HepG2 (cell line): Measurements from ENCODE around the gene TAL2. TPM values are rescaled to one million over a fixed set of nuclear protein-coding genes. Genes with fewer than 3 reads are reported as not detected.
A peak's percentile ranks its signal among the peaks of the same experiment; 100 is the strongest.

Experiments
- ISL2 ChIP-seq: sonication (generic); formaldehyde crosslinking; IDR thresholded peaks from 2 replicates; pipeline ENCODE4 v1.5.0; 2020; ENCODE audit warnings: missing genetic modification reagents
- ISX ChIP-seq: sonication (generic); formaldehyde crosslinking; conservative IDR thresholded peaks from 2 replicates; pipeline ENCODE4 v1.5.0; 2020; ENCODE audit warnings: missing genetic modification reagents
- KAT2B ChIP-seq: fragments of 150-350 bp; IDR thresholded peaks from 2 replicates; pipeline ENCODE4 v1.6.1; 2014; ENCODE audit warnings: low read depth, low read length, borderline replicate concordance
- POLR2AphosphoS5 ChIP-seq: IDR thresholded peaks from 2 replicates; pipeline ENCODE4 v1.6.1; 2012; ENCODE audit warnings: low read depth, low read length
- RAD51 ChIP-seq: fragments of 450-650 bp; IDR thresholded peaks from 2 replicates; pipeline ENCODE4 v1.6.1; 2016; ENCODE audit warnings: borderline replicate concordance
- RORA ChIP-seq: sonication (generic); formaldehyde crosslinking; IDR thresholded peaks from 2 replicates; pipeline ENCODE4 v1.5.0; 2020; ENCODE audit warnings: mild to moderate bottlenecking, missing genetic modification reagents, moderate library complexity
- SKIL ChIP-seq: sonication (generic); formaldehyde crosslinking; IDR thresholded peaks from 2 replicates; pipeline ENCODE4 v1.8.0; 2022; ENCODE audit warnings: missing genetic modification reagents, mild to moderate bottlenecking, moderate library complexity, borderline replicate concordance
- SMYD3 ChIP-seq: sonication (generic); formaldehyde crosslinking; IDR thresholded peaks from 2 replicates; pipeline ENCODE4 v1.8.1; 2023; ENCODE audit warnings: mild to moderate bottlenecking, missing genetic modification reagents
- TERF1 ChIP-seq: sonication (generic); formaldehyde crosslinking; IDR thresholded peaks from 2 replicates; pipeline ENCODE4 v1.8.0; 2022; ENCODE audit warnings: mild to moderate bottlenecking, missing genetic modification reagents, moderate library complexity
- ZBTB7B ChIP-seq: sonication (generic); formaldehyde crosslinking; IDR thresholded peaks from 2 replicates; pipeline ENCODE4 v1.4.0; 2020; ENCODE audit warnings: missing genetic modification reagents
- ZNF124 ChIP-seq: sonication (generic); formaldehyde crosslinking; IDR thresholded peaks from 2 replicates; pipeline ENCODE4 v1.4.0; 2020; ENCODE audit warnings: missing genetic modification reagents
- ZNF432 ChIP-seq: sonication (generic); formaldehyde crosslinking; IDR thresholded peaks from 2 replicates; pipeline ENCODE4 v1.5.0; 2020; ENCODE audit warnings: missing genetic modification reagents, mild to moderate bottlenecking, borderline replicate concordance
- ZNF570 ChIP-seq: sonication (generic); formaldehyde crosslinking; IDR thresholded peaks from 2 replicates; pipeline ENCODE4 v1.4.0; 2020; ENCODE audit warnings: mild to moderate bottlenecking, missing genetic modification reagents, borderline replicate concordance
- ZSCAN20 ChIP-seq: sonication (generic); formaldehyde crosslinking; IDR thresholded peaks from 2 replicates; pipeline ENCODE4 v1.4.0; 2020; ENCODE audit warnings: missing genetic modification reagents, mild to moderate bottlenecking, borderline replicate concordance
- polyA plus RNA-seq, 8 experiments: library from polyadenylated mRNA; depleted of rRNA in 3 of 8; stranded (reverse) in 7 of 8; unstranded in 1 of 8; fragments of >200 nt; fragmentation: Illumina TruSeq in 4 of 8; extraction: Trizol in 4 of 8; gene quantifications; 2 replicates each; pipeline versions ENCODE4 v1.2.1 to v1.2.3, GENCODE V29; 2011 to 2016; ENCODE audit warnings: low read depth in 4 of 8, missing spikeins in 1 of 8, mixed read lengths in 1 of 8; ENCODE audit not compliant: insufficient read depth in 1 of 8
- total RNA-seq, 5 experiments: library from RNA; depleted of rRNA; stranded (reverse); fragments of >200 nt; fragmentation: Illumina TruSeq; extraction: Trizol; gene quantifications; 2 replicates each; pipeline ENCODE4 v1.2.3, GENCODE V29; 2016; ENCODE audit warnings: low read depth in 1 of 5
- TF ChIP-seq, protein P1 (sequence below): sonication (generic); formaldehyde crosslinking; IDR thresholded peaks from 2 replicates; pipeline ENCODE4 v1.9.0; 2021; ENCODE audit warnings: mild to moderate bottlenecking, missing genetic modification reagents

TAL2 gene
- total and polyA plus RNA-seq, 2 of the 13 experiments (the other 11 are each of a cell fraction or from before 2014, with no cell fraction given), result 0.22 TPM; not detected in 1

- TF ChIP-seq, protein P1, sequence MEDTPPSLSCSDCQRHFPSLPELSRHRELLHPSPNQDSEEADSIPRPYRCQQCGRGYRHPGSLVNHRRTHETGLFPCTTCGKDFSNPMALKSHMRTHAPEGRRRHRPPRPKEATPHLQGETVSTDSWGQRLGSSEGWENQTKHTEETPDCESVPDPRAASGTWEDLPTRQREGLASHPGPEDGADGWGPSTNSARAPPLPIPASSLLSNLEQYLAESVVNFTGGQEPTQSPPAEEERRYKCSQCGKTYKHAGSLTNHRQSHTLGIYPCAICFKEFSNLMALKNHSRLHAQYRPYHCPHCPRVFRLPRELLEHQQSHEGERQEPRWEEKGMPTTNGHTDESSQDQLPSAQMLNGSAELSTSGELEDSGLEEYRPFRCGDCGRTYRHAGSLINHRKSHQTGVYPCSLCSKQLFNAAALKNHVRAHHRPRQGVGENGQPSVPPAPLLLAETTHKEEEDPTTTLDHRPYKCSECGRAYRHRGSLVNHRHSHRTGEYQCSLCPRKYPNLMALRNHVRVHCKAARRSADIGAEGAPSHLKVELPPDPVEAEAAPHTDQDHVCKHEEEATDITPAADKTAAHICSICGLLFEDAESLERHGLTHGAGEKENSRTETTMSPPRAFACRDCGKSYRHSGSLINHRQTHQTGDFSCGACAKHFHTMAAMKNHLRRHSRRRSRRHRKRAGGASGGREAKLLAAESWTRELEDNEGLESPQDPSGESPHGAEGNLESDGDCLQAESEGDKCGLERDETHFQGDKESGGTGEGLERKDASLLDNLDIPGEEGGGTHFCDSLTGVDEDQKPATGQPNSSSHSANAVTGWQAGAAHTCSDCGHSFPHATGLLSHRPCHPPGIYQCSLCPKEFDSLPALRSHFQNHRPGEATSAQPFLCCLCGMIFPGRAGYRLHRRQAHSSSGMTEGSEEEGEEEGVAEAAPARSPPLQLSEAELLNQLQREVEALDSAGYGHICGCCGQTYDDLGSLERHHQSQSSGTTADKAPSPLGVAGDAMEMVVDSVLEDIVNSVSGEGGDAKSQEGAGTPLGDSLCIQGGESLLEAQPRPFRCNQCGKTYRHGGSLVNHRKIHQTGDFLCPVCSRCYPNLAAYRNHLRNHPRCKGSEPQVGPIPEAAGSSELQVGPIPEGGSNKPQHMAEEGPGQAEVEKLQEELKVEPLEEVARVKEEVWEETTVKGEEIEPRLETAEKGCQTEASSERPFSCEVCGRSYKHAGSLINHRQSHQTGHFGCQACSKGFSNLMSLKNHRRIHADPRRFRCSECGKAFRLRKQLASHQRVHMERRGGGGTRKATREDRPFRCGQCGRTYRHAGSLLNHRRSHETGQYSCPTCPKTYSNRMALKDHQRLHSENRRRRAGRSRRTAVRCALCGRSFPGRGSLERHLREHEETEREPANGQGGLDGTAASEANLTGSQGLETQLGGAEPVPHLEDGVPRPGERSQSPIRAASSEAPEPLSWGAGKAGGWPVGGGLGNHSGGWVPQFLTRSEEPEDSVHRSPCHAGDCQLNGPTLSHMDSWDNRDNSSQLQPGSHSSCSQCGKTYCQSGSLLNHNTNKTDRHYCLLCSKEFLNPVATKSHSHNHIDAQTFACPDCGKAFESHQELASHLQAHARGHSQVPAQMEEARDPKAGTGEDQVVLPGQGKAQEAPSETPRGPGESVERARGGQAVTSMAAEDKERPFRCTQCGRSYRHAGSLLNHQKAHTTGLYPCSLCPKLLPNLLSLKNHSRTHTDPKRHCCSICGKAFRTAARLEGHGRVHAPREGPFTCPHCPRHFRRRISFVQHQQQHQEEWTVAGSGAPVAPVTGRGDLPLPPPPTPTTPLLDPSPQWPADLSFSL (CRISPR knock-in tag), result no peak
- TF ChIP-seq ISL2 (CRISPR knock-in tag) (0 out of 2 replicates have a peak, but pooled peaks have one; percentile 17), TERF1 (CRISPR knock-in tag) (no peak), SKIL (CRISPR knock-in tag) (no peak), ISX (CRISPR knock-in tag) (no peak), POLR2AphosphoS5 (no peak), RAD51 (no peak), ZNF124 (CRISPR knock-in tag) (no peak), ZNF570 (no peak), ZBTB7B (no peak; the same call in 1 of the 2 replicates), ZSCAN20 (CRISPR knock-in tag) (no peak), RORA (CRISPR knock-in tag) (no peak), ZNF432 (CRISPR knock-in tag) (no peak), SMYD3 (CRISPR knock-in tag) (no peak), KAT2B (no peak)
These were observed 17.2 kb downstream of the TAL2 start (continued) for GRCh38 chr9:105679257-105680022.
